Activated T-cell treated with anti-CD3 and anti-CD28 coated beads for 4 hours (primary cell): ENCODE results near the gene RNF6.
A peak's percentile ranks its signal among the peaks of the same experiment; 100 is the strongest.
"Not testable (repeated sequence)": the region's sequence is repeated elsewhere in the genome, so short reads cannot be mapped to it uniquely, and the experiment has no call there.

ENCODE experiments used
- DNase-seq: peaks from one replicate; pipeline ENCODE4 v3.0.0-alpha.2; 2020

RNF6 gene

DNA sequence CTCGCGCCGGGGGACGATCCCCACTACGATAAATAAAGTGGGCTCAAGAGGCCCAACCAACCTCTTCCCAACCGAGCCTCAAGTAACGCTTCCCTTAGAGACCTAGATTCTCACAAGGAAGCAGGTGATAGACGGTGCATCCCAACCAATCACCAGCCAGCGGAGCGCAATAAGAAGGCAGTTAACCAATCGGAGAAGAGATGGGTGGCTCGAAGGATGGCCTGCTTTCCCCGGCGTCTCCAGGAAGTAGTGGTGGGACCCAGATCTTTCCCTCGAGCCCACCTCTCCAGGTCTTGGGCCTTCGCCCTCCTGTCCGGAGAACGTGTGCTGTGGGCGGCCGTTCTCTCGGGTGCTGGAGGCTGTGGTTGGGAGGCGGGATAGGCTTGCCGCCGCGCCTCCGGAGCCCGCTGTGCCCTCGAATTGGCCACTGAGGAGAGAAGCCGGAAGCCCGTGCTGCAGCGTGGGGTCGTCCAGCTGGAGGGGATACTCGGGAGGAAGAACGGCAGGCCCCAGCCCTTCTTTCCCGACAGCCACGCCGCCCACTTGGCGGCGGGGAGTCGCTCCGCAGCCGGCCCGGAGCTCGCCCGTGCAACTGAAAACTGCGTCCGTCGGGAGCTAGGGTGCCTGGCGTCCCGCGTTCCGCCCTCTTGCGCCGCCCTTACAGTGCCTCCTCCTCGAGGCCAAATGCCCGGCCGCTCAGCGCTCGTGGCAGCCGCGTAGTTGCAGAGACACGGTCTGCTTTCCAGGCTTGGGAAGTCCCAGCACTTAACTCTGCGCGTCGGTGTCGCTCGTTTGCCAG is at the start of gene RNF6:
RNF6 (minus strand) TSS at position 594 of the 799 bp plus-strand sequence. CDS start 2,665 bp downstream, outside the sequence.
- DNase-seq, result peak; percentile 74

DNA sequence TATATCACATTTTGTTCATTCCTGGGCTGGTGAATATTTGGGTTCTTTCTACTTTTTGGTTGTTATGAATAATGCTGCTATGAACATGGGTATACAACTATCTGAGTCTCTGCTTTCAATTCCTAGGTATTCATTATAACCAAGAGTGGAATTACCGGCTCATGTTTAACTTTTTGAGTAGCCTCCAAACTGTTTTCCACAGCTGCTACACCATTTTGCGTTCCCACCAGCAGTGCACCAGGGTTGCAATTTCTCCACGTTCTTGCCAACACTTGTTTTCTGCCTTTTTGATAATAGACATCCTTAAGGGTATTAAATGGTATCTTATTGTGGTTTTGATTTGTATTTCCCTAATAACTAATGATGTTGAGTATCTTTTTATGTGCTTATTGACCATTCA is 48.6 kb upstream of the RNF6 start:
- no peak for DNase-seq

- no peak for DNase-seq
These were observed 44.2 kb upstream of the RNF6 start for GRCh38 chr13:26266311-26266710.

GRCh38 chr13:26262156-26262555 is 40.0 kb upstream of the RNF6 start:
- no peak for DNase-seq

- no peak for DNase-seq
These were observed 37.5 kb upstream of the RNF6 start for GRCh38 chr13:26259634-26260033.

DNA sequence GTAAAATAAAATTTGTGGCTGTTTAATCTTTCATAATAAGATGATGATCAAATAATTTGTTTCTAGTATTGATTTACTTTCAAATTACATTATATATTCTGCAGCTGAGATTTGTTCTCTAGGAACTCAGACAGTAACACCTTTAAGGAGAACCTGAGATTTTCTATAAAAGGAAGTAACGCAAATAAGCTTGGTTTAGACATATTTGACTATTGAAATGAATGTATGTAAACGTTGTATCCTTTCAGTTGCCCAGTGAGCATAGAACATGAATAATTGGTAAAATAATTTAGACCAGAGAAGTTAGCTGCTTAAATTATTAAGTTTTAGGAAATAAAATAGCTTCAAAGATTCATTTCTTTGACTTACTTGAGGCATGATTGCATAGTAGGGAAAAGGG is 34.9 kb upstream of the RNF6 start:
- DNase-seq, result no peak

- DNase-seq, result no peak
These were observed 33.7 kb upstream of the RNF6 start for GRCh38 chr13:26255691-26256277.

DNA sequence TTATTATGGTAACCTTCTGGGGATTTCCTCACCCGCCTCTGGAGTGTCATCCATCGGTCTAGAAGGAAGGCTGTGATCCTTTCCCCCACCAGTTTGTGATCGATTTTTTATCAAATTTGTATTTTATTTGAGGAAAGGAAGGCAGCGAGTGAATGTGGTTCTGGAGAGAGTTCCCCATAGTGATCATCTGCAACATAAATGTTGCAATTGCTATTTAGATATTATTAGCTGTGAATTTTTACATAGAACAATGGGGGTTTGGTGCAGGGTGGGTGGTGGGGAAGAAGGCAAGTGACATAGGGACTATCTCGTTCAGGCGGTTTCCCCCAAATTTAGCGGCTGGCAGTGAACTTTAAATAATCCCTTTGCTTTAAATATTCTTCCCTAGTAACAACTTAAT is 33.0 kb upstream of the RNF6 start:
- DNase-seq, result no peak

DNA sequence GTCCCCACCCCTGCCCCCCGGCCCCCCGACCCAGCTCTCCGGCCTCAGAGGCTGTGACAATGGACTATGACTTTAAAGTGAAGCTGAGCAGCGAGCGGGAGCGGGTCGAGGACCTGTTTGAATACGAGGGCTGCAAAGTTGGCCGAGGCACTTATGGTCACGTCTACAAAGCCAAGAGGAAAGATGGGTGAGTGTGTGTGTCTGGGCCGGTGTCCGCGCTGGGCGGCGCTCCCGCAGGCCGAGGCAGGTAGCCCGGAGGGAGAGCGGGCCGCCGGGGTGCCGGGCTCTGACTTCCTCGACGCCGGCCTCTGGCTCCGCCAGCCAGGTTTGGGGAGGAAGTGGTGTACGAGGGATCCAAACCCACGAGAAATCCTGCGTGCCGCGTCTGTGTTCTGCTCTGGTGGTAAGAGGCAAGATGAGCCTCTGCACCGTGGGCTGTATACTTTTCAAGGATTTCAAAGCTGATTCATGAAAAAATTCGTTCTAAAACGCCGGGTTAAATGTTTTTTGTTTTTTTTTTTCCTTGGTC is 32.5 kb upstream of the RNF6 start:
- peak; percentile 24 for DNase-seq

DNA sequence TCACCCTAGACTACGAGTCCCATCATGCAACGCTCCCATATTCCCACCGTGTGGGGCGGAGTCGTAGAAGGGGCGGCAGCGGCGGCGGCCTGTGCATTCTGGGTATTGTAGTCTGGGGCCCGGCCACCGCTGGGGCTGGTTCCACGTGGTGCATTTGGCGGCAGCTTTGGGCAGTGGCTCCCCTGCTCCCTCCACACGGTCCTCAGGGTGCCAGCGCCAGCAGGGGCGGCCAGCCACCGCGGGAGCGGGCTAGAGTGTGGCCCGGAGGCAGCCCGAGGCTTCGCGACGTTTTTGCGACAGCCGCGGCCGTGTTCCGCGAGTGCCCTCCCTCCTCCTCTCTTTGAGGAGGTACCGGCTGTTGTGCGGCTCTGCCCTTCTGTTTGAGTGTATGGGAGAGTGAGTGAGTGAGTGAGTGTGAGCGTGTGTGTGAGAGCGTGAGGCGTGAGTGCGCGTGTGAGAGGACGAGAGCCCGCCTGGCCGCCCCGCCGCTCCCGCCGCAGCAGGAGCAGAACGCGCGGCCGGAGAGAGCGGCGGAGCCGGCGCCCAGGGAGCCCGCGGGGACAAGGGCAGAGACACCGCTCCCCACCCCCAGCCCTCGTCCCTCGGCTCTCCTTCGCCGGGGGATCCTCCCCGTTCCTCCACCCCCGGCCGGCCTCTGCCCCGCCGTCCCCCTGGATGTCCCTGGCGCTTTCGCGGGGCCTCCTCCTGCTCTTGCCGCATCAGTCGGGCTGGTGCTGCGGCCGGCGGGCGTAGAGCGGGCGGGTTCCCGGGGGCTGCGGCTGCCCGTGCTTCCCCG is 31.9 kb upstream of the RNF6 start, which contains the start of gene CDK8:
CDK8 (plus strand) TSS at position 343 of the 796 bp plus-strand sequence. CDS start 513 bp downstream, outside the sequence.
- peak; percentile 81 for DNase-seq

- DNase-seq, result no peak
These were observed 31.2 kb upstream of the RNF6 start for GRCh38 chr13:26253262-26253786.

- not testable (repeated sequence) for DNase-seq
These were observed 29.9 kb upstream of the RNF6 start for GRCh38 chr13:26252006-26252405.

GRCh38 chr13:26249551-26249950 is 27.4 kb upstream of the RNF6 start:
- DNase-seq, result no peak

GRCh38 chr13:26247608-26248007 is 25.5 kb upstream of the RNF6 start:
- no peak for DNase-seq

- DNase-seq, result no peak
These were observed 24.9 kb upstream of the RNF6 start for GRCh38 chr13:26247011-26247410.

- no peak for DNase-seq
These were observed 24.0 kb upstream of the RNF6 start for GRCh38 chr13:26246154-26246553.

GRCh38 chr13:26236296-26236695 is 14.2 kb upstream of the RNF6 start:
- no peak for DNase-seq

- no peak for DNase-seq
These were observed 8.6 kb upstream of the RNF6 start for GRCh38 chr13:26230703-26231102.

DNA sequence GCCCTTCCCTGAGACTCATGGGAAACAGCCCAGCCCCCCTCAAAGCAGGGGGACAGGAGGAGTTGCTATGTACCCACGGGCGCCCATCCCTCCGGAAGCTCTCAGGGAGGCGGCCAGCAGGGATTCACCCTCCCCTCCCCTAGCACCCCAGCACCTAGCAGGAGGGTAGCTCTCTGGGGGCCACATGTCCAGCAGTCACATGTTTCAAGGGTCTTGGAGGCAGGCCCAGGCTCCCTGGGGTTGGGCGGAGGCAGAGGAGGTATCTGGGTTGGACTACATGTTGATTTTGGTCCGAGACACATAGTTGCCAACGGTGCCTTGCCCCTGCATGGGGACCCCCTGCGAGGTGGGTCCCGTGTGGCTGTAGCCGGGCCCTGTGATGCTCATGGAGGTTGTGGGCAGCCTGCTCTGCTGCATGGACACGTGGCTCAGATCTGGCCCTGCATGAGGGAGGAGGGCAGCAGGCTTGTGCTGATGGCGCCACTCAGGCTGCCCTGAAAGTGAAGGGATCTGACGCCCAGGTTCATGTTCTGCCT is 7.0 kb upstream of the RNF6 start:
- no peak for DNase-seq

DNA sequence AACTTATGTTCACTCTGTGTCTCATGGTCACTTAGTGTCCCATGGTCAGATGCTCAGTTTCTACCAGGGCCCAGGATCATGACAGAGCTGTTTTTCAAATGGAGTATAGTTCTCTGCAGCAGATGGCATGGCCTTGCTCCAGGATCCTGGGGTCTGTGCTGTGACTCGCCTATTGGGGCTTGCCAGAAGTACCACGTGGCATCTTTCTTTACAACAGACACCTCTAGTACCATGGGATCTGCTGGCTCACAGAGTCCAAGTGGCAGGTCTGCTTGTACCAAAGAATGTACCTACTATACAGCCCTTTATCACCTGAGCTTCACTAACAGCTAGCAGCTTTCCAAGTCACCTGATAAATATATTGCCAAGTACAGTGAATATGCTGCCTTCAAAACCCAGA is 6.0 kb upstream of the RNF6 start:
- DNase-seq, result no peak

DNA sequence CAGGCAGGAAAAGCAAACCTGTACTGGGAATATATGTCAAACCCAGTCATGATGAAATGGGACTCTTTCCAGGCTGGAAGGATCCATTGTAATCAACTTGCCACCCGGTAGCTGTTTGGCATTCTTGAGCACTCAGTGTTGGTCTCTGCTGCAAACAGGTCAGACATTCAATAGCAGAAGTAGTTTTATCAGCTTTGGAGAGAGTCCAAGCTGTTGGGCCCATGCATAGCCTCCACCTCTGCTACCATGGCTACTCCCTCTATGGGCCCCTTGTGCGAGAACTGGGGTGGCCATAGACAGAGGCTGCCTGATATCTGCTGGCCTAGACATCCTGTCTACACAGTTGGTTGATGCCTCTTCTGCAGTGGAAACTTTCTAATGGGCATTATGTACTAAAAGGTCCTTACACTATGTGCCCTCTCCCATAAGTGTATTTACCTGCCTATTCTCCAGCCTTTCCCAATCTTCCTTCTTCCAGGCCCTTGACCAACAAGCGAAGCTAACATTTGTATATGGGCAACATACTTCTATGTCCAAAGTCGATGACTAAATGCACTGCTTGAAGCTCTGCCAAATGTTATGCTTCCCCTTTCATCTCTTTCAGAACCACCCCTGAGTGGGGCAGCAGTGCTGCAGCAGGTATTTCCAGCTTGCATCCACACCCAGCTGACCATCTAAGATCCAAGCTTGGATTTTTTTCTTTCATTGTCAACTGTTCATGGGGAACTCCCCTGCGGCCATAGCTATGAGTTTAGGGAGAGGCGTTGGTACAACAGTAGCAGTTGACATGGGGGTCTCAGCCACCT is 5.3 kb upstream of the RNF6 start:
- no peak for DNase-seq
